Activated T-cell treated with anti-CD3 and anti-CD28 coated beads for 1 hour (primary cell): ENCODE data around the gene PLCL2.
"Not testable (repeated sequence)": the region's sequence is repeated elsewhere in the genome, so short reads cannot be mapped to it uniquely, and the experiment has no call there.

Experiments used
- DNase-seq: peaks from one replicate; pipeline ENCODE4 v3.0.0-alpha.2; 2020; ENCODE audit warnings: low read depth

Gene PLCL2

GRCh38 chr3:17119201-17120072 is 234.7 kb downstream of the PLCL2 start:
- DNase-seq: no peak

- no peak for DNase-seq
These were observed 235.4 kb downstream of the PLCL2 start for GRCh38 chr3:17120115-17120514.

GRCh38 chr3:17121336-17121735 is 236.6 kb downstream of the PLCL2 start:
- DNase-seq: no peak

- DNase-seq: no peak
These were observed 238.0 kb downstream of the PLCL2 start for GRCh38 chr3:17122758-17123157.

GRCh38 chr3:17125738-17126442 is 241.1 kb downstream of the PLCL2 start:
- no peak for DNase-seq

GRCh38 chr3:17128671-17129070 is 243.9 kb downstream of the PLCL2 start:
- DNase-seq: not testable (repeated sequence)

GRCh38 chr3:17129556-17129955 is 244.8 kb downstream of the PLCL2 start:
- no peak for DNase-seq

GRCh38 chr3:17130956-17131355 is 246.2 kb downstream of the PLCL2 start:
- DNase-seq: no peak

GRCh38 chr3:17132286-17133115 is 247.7 kb downstream of the PLCL2 start:
- no peak for DNase-seq

- DNase-seq: no peak
These were observed 249.1 kb downstream of the PLCL2 start for GRCh38 chr3:17133632-17134545.

- DNase-seq: no peak
These were observed 250.9 kb downstream of the PLCL2 start for GRCh38 chr3:17135696-17136095.

GRCh38 chr3:17136136-17136721 is 251.5 kb downstream of the PLCL2 start:
- no peak for DNase-seq

GRCh38 chr3:17137321-17137826 is 252.6 kb downstream of the PLCL2 start:
- DNase-seq: no peak

GRCh38 chr3:17138246-17139039 is 253.7 kb downstream of the PLCL2 start:
- no peak for DNase-seq
